WI38 (cell line): ENCODE measurements around the gene GLCCI1.

ENCODE experiments used
- H3K4me3 ChIP-seq: 2 replicates; pipeline ENCODE4 v1.5.1; 2011; ENCODE audit warnings: low read depth, mild to moderate bottlenecking, control low read depth, low read length
- TF ChIP-seq, protein P1 (sequence below): IDR thresholded peaks from 2 replicates; pipeline ENCODE4 v1.5.1; 2012; ENCODE audit warnings: low read depth, mild to moderate bottlenecking, control low read depth, low read length

Gene GLCCI1

GRCh38 chr7:8068892-8069686 is 100.5 kb downstream of the GLCCI1 start:
- H3K4me3 ChIP-seq: no peak overlapping the region
- TF ChIP-seq, protein P1, sequence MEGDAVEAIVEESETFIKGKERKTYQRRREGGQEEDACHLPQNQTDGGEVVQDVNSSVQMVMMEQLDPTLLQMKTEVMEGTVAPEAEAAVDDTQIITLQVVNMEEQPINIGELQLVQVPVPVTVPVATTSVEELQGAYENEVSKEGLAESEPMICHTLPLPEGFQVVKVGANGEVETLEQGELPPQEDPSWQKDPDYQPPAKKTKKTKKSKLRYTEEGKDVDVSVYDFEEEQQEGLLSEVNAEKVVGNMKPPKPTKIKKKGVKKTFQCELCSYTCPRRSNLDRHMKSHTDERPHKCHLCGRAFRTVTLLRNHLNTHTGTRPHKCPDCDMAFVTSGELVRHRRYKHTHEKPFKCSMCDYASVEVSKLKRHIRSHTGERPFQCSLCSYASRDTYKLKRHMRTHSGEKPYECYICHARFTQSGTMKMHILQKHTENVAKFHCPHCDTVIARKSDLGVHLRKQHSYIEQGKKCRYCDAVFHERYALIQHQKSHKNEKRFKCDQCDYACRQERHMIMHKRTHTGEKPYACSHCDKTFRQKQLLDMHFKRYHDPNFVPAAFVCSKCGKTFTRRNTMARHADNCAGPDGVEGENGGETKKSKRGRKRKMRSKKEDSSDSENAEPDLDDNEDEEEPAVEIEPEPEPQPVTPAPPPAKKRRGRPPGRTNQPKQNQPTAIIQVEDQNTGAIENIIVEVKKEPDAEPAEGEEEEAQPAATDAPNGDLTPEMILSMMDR: no peak

- no peak overlapping the region for H3K4me3 ChIP-seq
- TF ChIP-seq, protein P1: no peak
Measured at GRCh38 chr7:8070451-8071180, 102.0 kb downstream of the GLCCI1 start.

DNA sequence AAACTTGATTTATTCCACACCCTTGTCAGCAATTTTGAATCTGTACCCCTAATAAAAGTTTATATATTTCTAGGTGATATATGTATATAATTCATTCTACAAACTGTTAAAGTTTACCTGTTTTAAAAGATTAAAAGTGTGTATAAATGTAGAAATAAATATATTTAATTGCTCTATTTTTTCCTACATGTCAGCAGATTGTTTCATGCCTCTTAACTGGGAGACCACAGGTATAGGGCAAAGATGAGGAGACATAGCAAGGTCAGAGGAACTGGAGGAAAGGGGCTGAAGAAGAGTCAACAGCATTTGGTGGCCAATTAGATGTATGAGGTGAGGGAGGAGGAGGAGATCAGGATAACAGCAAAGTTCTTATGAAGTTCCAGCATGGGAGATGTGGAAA is 109.8 kb downstream of the GLCCI1 start:
- TF ChIP-seq, protein P1: no peak

GRCh38 chr7:8082762-8083161 is 114.2 kb downstream of the GLCCI1 start:
- TF ChIP-seq, protein P1: no peak
- no peak overlapping the region for H3K4me3 ChIP-seq

More for the DNA sequence above, 109.8 kb downstream of the GLCCI1 start:
- no peak overlapping the region for H3K4me3 ChIP-seq

GRCh38 chr7:8084836-8085235 is 116.2 kb downstream of the GLCCI1 start:
- TF ChIP-seq, protein P1: no peak
- no peak overlapping the region for H3K4me3 ChIP-seq

DNA sequence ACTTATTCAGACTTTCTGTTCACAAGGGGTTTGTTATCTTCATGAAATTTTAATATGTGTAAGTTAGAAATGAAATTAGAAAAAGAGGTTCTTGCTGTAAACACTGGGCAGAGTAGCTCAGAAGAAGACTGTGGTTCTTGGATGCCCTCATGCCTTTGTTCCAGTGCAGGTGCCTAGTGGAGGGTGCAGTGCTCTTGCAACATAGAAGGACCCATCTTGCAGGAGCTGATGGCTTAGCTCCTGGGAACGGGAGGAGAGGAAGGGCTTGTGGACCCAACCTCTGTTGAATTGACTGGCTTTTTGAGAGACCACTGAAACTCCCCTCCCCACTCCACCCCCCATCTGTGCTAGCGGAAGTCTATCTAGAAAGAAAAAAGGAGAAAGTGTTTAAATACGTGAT is 116.8 kb downstream of the GLCCI1 start:
- H3K4me3 ChIP-seq: no peak overlapping the region
- TF ChIP-seq, protein P1: no peak

- TF ChIP-seq, protein P1: no peak
Measured at GRCh38 chr7:8086239-8086638, 117.6 kb downstream of the GLCCI1 start.

More at GRCh38 chr7:8086239-8086638, 117.6 kb downstream of the GLCCI1 start:
- no peak overlapping the region for H3K4me3 ChIP-seq
